HG03103 (cell line): Measurements from ENCODE around the gene KRT15.

Experiments
- ATAC-seq: cut with Tn5 transposase; IDR thresholded peaks from one replicate; pipeline ENCODE4 v1.9.1; 2021; ENCODE audit warnings: low read depth; ENCODE audit not compliant: unreplicated experiment

Gene KRT15

GRCh38 chr17:41527063-41528023 is 8.7 kb upstream of the KRT15 start:
- no peak for ATAC-seq

DNA sequence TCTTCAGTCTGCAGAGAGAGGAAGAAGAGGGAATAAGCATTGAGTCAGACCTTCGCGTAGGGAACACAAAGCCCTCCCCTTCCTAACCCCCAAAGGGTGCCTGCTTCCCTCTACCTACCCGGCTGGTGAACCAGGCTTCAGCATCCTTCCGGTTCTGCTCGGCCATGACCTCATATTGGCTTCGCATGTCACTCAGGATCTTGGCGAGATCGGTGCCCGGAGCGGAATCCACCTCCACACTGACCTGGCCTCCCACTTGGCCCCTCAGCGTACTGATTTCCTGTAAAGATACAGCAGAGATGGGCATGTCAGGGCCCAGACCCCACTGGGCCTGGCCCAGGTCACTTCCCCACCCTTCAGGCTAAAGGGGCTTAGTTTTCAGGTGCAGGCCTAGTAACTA is 5.6 kb upstream of the KRT15 start:
- ATAC-seq = no peak

DNA sequence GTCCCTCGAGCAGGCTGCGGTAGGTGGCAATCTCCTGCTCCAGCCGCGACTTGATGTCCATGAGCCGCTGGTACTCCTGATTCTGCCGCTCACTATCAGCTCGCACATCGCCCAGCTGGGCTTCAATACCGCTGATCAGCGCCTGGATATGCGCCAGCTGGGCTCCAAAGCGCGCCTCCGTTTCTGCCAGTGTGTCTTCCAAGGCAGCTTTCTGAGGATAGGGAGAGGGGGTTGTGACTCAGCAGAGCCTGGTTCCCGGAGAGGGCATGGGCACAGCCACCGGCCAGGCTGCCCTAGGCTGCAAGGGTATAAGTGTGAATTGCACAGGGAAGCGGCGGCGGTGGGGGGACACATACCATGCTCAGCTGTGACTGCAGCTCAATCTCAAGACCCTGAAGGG is 5.1 kb upstream of the KRT15 start:
- no peak for ATAC-seq

- ATAC-seq = no peak
Measured at GRCh38 chr17:41523225-41523593, 4.5 kb upstream of the KRT15 start.

GRCh38 chr17:41522301-41523224 is 3.9 kb upstream of the KRT15 start:
- no peak for ATAC-seq

DNA sequence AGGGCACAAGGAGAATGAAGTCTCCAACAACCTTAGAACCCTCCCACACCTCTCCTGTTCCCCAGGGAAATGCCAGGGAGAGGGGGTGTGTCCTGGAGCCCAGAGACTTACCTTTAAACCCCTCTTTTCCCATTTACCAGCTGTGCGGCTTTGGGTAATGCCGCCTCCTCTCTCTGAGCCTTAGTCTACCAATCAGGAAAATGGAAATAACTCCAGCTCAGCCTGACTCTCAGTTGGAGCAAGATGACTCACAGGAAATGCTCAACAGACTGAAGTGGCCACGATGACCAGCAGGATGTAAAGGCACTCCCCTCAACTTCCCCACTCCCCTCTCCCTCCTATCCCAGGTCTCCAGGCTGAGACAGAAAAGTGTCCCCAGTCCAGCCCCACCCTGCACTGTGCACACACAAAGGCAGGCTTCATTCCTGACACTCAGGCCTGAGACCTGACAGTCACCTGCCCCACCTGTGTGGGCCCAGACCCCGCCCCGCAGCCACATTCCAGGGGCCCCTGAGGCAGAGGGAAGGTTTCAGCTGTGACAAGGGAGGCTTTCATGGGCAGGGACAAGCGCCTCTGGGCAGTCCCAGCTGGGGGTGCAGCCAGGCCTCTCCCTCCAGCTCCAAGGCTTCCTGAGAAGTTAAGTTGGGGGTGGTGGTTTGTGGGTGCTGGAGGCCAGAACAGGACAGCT is 3.0 kb upstream of the KRT15 start:
- ATAC-seq = no peak

DNA sequence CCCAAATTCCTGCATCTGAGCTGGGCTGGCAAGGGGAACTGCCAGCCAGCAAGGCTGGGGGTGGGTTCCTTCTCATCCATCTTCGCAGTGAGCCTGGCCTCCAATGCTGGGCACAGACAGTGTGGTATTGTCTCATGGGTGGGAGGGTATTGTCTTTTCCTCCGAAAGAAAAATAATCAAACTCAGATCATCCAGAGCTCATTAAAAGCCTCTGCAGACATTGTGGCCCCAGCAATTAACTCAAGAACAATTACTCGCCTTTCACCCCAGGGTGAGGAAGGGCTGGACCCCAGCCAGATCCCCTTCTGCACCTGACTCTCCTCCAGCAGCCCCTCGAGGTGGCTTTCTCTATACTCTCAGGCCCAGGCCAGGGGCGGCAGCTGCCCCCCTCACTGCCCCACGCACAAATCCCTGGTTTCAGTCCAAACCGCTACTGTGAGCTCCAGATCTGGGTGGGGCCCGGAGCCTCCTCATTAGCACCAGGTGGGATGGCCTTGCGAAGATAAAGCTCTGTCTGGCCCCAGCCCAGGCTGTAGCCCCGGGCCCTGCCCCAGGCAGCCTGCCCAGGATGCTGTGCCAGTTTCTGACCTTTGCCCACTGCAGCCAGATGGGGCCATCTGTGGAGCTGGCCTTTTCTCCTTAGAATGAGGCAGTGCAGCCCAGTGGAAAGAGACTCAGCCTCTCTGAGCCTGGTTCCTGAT is 2.3 kb upstream of the KRT15 start:
- ATAC-seq = no peak

GRCh38 chr17:41519501-41520224 is 973 bp upstream of the KRT15 start:
- ATAC-seq = no peak

GRCh38 chr17:41518031-41518430 is 659 bp downstream of the KRT15 start:
- ATAC-seq = no peak

GRCh38 chr17:41516830-41517283 is 1.8 kb downstream of the KRT15 start:
- ATAC-seq = no peak

DNA sequence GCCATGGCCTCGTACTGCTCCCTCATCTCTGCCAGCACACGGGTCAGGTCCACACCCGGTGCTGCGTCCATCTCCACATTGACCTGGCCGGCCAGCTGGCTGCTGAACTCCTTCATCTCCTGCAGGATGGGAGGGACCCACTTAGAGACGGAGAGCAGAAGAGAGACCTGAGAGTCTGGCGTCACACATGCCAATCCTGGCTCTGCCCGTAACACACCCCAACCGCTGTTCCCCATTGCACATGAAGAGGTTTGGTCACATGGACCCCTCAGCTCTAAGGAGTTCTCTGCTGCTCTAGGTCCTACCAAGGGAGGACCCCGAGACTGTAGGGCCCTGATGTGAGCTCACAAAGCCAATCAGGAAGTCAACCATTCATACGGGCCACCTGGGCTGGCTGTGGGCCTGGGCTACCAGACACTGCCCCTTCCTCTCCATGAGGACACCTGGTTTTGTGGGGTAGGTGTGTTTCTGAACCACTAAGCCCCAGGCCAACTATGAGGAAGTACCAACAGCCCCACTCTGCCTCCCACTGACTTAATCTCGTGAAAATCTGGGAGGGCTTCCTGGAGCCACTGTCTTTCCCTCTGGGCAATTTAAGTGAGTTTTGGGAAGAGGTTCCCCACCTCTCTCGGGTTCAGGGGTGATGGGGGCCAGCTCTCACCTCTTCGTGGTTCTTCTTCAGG is 2.4 kb downstream of the KRT15 start:
- no peak for ATAC-seq

GRCh38 chr17:41513168-41513547 is 5.5 kb downstream of the KRT15 start:
- no peak for ATAC-seq

GRCh38 chr17:41512546-41513167 is 6.0 kb downstream of the KRT15 start:
- ATAC-seq = no peak

GRCh38 chr17:41511716-41512115 is 7.0 kb downstream of the KRT15 start:
- ATAC-seq = no peak

DNA sequence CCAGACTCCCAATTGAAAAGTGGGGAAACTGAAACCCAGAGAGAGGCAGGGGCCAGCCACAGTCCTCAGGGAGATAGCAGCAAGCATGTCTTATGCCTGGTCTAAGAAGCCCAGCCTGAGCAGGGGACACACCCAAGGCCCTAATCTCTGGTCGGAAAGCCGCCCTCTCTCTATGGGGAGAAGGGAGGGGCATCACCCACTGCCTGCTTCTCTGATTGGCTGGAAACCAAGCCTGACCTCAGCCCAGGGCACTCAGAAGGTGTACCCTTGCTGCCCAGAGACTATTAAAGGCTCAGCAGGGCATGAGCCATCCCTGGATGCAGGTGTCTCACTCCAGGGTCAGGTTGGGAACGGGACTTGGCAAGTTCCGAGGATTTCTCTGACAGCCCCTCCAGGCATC is 7.6 kb downstream of the KRT15 start:
- no peak for ATAC-seq

DNA sequence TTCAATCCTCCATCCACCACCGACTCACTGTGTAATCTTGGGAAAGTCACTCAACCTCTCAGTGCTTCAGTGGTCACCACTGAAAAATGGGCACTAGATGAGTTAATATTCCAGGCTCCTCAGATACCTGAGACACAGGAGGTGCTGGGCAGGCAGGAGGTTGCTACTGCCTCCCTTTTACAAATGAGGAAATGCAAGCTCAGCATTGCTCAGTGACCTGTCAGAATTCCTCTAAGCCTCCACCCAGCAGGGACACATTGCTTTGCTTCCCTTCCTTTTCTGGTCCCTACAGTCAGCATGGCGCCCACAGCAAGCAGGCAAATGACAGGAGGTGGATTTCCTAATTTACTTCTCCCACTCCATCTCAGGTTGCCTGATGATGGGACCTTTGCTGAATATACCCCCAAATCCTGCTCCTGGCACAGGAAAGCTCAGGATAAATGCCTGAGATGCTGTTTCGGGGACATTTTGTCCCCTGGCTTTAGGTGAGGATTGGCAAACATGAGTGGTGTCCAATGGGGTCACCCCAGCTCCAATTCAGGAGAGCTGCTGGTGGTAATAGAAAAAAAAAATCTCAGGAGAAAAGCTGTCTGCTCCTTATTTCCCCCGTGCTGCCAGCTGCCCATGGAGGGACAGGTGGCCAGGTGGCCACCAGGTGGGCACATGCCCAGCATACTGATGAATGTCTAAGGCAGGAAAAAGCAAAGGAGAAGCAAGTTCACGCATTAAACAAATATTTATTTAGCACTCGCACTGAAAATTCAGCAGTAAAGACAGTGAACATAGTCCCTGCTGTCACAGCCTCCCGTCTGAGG is 8.2 kb downstream of the KRT15 start:
- ATAC-seq = no peak

GRCh38 chr17:41507315-41507880 is 11.3 kb downstream of the KRT15 start:
- no peak for ATAC-seq
